HG02759 (cell line): ENCODE results near the gene CABP2.
"Not testable (repeated sequence)": the region's sequence is repeated elsewhere in the genome, so short reads cannot be mapped to it uniquely, and the experiment has no call there.

Experiments
- ATAC-seq: cut with Tn5 transposase; IDR thresholded peaks from one replicate; pipeline ENCODE4 v1.9.1; 2021; ENCODE audit warnings: mild to moderate bottlenecking, moderate library complexity; ENCODE audit not compliant: unreplicated experiment

Gene CABP2

GRCh38 chr11:67539550-67539949 lies 16.3 kb upstream of the CABP2 start:
- no peak for ATAC-seq

GRCh38 chr11:67538823-67539505 lies 15.7 kb upstream of the CABP2 start:
- no peak for ATAC-seq

DNA sequence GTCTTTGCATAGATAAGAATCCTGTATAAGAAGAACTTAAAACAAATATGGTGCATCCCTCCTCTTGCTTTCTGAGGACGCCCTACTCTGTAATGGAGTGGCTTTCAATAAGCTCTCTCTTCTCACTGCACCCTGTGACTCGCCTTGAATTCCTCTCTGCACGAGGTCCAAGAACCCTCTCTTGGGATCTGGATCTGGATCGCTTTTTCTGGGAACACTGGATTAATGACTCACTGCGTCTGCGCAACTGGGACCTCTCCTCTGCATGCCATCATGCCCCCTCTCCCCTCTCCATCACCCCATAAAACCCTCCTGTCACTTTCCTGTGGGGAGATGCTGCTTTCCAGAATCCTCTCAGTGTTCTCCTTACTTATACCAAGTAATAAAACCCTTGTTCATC lies 15.1 kb upstream of the CABP2 start:
- no peak for ATAC-seq

DNA sequence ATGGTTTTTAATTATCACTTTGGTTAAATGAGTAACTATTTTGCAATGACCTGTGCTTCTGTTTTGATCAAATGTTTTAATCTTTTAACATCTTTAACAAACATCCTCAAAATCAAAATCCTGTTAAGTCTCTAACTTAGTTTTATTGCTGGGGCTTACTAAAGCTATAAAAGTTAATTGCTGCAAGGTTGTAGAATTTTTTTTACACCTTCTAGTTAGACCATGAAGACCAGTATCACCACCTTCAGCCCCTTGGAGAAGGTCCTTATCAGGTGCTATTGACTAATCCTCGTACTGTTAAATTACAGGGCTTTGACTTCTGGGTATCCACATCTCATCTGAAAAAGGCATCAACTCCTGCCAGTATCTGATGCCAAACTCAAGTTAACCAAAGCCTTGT lies 12.3 kb upstream of the CABP2 start:
- ATAC-seq = no peak

- no peak for ATAC-seq
Measured at GRCh38 chr11:67534070-67534679, 10.9 kb upstream of the CABP2 start.

DNA sequence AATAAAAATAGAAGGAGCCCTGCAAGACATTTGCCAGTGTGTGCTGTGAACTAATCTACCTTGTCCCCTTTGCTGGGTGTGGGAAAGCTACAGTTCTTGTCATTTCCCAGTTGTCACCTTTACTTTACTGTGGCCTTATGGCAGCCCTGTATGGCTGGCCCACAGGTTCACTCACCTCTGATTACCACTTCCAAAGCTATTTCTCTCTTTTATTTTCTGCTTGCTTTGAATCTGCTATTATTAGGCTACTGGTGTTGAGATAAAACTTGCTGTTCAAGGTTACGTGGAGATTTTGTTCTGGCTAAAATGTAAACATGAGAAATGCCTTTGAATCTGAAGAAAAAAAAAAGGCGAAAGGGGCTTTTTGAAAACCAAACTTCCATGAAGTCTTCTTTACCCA lies 9.6 kb upstream of the CABP2 start:
- ATAC-seq = no peak

DNA sequence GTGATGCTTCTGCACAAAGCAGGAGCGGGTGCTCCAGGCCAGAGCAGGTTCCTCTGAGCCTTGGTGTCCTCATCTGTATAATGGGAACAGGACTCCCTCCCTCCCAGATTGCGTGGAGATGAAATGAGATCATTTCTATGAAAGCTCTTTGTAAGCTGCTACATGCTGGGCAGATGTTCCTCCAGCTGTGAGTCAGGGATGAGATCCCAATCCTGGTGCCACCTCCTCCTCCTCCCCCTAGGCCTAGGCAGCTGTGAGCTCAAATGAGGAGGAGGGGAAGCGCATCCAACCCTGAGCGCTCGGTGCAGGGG lies 7.0 kb upstream of the CABP2 start:
- ATAC-seq = no peak

GRCh38 chr11:67528376-67528775 lies 5.1 kb upstream of the CABP2 start:
- no peak for ATAC-seq

GRCh38 chr11:67525275-67525976 lies 2.2 kb upstream of the CABP2 start:
- ATAC-seq = no peak

DNA sequence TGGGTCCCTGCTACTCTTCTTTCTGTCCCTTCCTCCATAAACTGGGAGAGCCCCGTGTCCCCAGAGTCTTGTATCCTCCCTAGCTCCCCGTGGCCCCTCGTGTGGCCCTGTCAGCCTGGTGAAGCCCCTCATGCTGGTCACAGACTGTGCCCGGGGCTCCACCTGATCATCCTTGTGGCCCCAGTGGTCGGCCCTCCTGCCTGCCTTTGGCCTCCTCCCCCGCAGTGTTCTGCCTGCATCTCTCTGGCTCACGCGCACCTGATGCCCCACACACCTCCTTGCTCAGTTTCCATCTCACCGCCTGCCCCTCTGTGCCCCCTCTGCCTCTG lies 1.2 kb upstream of the CABP2 start:
- no peak for ATAC-seq

DNA sequence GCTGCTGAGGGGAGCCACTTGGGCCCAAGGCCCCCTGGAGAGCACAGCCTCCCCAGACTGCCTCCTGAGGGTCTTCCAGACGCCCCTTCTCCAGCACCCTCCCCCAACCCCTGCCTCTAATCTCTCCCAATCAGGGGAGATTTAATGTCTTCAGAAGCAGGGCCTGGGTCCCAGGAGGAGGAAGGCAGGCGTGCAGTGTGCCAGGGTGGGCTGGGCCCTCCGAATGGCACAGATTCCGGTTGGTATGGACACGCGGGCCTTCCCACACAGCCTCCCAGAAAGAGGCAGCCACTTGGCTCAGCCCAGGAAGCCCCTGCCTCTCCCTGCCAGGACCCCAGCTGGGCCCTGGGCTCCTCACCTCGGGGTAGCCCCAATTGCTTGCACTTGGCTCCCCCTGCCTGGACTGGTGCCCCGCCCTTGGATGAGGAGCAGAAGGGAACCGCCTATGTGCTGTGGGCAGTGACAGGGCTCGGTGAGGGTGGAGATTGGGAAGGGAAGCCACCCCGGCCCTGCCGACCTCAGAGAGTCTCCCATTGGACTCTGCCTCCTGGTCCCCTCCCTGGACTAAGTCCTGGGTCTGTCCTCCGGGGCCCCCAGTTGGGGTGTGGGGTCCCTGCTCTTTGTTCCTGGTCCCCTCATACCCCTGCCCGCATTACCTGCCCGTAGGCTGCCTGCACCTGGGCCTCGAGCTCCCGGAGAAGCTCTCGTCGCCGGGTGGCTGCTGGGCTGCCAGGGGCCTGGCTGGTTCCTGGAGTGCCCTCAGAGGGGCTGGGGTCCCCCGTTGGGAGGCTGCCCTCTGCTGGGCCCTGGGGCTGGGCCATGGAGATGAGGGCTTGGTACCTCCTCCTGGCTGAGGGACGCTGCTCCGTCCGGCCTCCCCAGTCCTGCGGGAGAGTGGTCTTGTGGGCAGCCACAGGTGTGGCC lies 572 bp upstream of the CABP2 start:
- no peak for ATAC-seq

DNA sequence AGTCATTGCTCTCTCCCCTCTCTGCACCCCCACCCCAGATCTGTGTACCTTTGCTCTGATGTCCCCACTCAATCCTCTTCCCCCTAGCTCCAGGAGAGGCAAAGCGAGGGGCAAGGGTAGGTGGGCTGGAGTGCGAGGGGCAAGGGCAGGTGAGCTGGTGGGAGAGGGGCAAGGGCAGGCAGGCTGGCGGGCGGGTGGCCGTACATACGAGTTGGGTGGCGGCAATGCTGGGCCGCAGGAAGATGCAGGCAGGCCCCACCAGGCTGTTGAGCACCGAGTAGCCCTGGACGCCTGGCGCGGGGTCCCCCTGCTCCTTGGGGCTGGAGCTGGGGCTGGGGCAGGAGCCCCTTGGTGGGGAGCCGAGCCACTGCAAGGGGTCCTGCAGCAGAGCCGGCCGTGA lies 908 bp downstream of the CABP2 start:
- ATAC-seq = no peak

DNA sequence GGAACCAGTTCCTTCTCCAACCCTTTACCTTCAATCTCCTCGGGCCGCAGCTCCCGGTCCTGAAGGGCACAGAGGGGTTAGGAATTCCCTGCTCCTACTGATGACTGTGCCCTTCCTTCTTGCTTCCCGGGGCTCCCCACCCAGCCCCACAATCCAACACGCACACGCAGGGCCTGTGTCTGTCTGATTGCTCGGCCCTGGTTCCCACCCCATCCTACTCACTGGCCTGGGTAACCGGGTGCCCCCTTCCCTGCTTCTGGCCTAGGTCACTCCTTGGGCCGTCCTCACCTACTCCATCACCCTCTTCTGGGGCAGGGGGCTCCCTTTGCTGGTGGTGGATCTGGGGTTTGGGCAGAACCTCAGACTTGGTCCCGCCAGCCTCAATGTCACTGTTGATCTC lies 1.3 kb downstream of the CABP2 start:
- ATAC-seq = no peak

- no peak for ATAC-seq
Measured at GRCh38 chr11:67520856-67521824, 2.1 kb downstream of the CABP2 start.

DNA sequence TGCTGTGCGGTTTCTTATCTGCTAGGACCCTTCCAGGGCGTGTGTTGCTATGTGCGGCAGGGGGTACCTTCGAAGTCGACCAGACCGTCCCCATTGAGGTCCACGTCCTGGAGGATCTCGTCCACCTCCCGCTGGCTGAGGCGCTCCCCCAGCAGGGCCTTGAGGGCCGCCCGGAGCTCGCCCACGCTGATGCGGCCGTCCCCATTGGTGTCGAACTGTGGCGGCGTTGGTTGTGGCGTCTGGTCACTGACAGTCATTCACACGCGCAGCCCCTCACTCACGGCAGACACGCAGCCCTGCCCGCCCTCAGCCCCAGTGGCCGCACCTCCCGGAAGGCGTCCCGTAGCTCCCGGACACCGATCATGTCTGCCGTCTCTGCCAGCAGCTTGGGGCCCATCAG lies 3.5 kb downstream of the CABP2 start:
- ATAC-seq = no peak

GRCh38 chr11:67517784-67518552 lies 5.3 kb downstream of the CABP2 start:
- ATAC-seq = no peak

DNA sequence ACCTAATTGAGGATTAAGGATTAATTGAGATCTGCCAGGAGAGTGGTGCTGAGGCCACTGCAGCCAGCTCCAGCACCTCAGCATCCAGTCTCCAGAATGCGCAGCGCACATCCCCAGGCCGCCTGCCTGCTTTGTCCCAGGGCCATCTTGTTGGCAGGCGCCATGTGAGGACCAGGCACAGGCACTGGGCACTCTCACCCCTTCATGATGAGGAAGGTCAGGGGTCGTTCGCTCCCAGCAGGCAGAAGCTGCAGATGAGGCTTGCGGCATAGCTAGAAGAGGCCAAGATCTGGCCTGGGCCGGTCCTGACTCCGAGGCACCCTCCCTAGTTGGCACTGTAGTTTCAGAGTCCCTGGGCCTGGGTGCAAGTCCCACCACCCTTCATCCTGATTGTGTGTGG lies 6.4 kb downstream of the CABP2 start:
- no peak for ATAC-seq

- ATAC-seq = no peak
Measured at GRCh38 chr11:67514116-67514515, 9.1 kb downstream of the CABP2 start.

GRCh38 chr11:67511558-67511957 lies 11.7 kb downstream of the CABP2 start:
- not testable (repeated sequence) for ATAC-seq

DNA sequence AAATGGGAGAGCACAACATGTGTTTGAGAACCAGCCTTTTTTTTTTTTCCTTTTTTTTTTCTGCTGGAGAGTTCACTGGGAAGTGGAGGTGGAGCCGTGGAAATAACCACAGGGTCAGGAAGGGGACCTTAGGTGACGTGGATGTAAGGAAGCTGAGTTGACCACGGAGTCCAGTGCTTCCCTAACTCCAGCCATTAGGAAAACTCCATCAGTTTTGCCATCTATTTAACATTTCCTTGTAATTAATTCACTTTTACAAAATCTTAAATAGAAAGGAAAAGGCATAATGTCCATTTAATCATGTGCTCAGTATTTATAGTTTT lies 13.3 kb downstream of the CABP2 start:
- no peak for ATAC-seq
